ENCODE data around the gene ZNF385A.

Gene ZNF385A

DNA sequence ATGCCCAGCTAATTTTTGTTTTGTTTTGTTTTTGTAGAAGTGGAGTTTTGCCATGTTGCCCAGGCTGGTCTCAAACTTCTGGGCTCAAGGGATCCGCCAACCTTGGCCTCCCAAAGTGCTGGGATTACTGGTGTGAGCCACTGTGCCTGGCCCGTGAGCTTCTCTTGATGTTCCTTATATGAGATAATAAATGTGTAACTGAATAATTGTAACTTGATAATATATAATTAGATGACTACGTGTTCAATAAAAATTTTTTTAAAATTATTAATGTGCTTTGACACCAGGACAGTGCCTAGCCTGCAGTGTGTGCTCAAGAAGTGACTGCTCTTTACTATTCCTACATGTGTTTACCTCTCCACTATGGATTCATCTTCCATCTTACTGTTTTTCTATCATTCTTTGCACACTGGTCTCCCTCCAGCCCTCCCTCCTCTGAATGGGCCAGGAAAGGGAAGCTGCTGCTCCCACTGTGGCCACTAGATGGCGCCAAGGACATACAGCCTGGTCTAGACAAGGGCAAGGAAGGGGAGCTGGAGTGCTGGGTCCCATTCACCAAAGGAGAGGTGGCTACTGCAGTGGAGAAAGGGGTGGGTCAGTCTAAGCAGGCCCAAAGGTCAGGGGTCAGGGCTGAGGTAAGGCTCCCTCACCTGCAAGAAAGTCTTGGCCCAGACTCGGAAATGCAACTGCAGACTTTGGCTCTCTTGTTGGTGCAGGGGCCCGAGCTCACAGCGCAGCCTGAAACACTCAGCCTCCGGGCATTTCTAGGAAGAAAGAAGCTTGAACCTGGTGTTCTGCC is 14.7 kb upstream of the ZNF385A start:
- DNase-seq (ENCODE audit: extremely low spot score), result peak; percentile 91
- CTCF ChIA-PET, result interaction anchor here (0.6 to 3.4 kb wide), 36 partner anchors 9 to 165 kb away, joined by 3 to 121 read pairs (median 6); partner anchors contain the start of genes COPZ1, ITGA5 and ZNF385A
- TF ChIP-seq LEF1 (IDR thresholded peaks at IDR 0.05; ENCODE audit: borderline replicate concordance) (no peak), SP1 (IDR thresholded peaks at IDR 0.05) (no peak), L3MBTL2 (conservative IDR thresholded peaks at IDR 0.05) (no peak), ZNF384 (IDR thresholded peaks at IDR 0.05) (no peak), BHLHE40 (IDR thresholded peaks at IDR 0.05; ENCODE audit: borderline replicate concordance) (no peak), ELF4 (IDR thresholded peaks at IDR 0.05) (no peak), FOXK2 (IDR thresholded peaks at IDR 0.05) (no peak), SUZ12 (IDR thresholded peaks at IDR 0.05) (no peak), ARNT (IDR thresholded peaks at IDR 0.05) (no peak), CTBP1 (IDR thresholded peaks at IDR 0.05; ENCODE audit: borderline replicate concordance) (no peak), HDGF (IDR thresholded peaks at IDR 0.05; ENCODE audit: borderline replicate concordance) (no peak), FOXA1 (IDR thresholded peaks at IDR 0.05) (no peak), NFRKB (IDR thresholded peaks at IDR 0.05) (no peak), FOXM1 (IDR thresholded peaks at IDR 0.05; ENCODE audit: borderline replicate concordance) (no peak), TARDBP (IDR thresholded peaks at IDR 0.05) (no peak)
- TF ChIP-seq, protein P1, sequence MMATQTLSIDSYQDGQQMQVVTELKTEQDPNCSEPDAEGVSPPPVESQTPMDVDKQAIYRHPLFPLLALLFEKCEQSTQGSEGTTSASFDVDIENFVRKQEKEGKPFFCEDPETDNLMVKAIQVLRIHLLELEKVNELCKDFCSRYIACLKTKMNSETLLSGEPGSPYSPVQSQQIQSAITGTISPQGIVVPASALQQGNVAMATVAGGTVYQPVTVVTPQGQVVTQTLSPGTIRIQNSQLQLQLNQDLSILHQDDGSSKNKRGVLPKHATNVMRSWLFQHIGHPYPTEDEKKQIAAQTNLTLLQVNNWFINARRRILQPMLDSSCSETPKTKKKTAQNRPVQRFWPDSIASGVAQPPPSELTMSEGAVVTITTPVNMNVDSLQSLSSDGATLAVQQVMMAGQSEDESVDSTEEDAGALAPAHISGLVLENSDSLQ (IDR thresholded peaks at IDR 0.05), result no peak
- POLR2A ChIA-PET, result interaction anchor here (0.7 to 1.6 kb wide), 6 partner anchors 18 to 119 kb away, joined by 3 to 11 read pairs (median 4); partner anchors contain the start of genes CBX5 and HNRNPA1

DNA sequence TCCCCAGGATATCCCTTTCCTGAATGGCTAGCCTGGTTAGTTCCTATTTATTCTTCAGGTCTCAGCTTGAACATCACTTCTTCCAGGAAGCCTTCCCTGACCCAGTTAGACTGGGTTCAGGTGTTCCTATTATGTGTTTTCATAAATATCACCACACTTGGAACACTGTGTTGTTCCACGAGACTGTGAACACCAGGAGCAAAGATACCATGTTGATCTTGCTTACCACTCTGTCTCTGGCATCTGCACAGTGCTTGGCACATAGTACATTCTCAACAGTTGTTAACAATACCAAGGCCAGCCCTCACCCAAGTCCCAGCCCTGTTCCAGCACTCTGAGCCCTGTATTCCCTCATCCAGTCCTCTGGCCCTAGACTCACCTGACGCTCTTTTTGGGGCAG is 13.7 kb upstream of the ZNF385A start:
- ChIA-PET CTCF (interaction anchor here (0.6 to 3.4 kb wide), 4 partner anchors 14 to 40 kb away, joined by 3 to 121 read pairs (median 24); no protein-coding TSS in a partner anchor), POLR2A (no interaction called here)
- DNase-seq (ENCODE audit: extremely low spot score), result no peak
- TF ChIP-seq BHLHE40 (IDR thresholded peaks at IDR 0.05; ENCODE audit: borderline replicate concordance) (no peak), NFRKB (IDR thresholded peaks at IDR 0.05) (no peak), HDGF (IDR thresholded peaks at IDR 0.05; ENCODE audit: borderline replicate concordance) (no peak), FOXM1 (IDR thresholded peaks at IDR 0.05; ENCODE audit: borderline replicate concordance) (no peak), ELF4 (IDR thresholded peaks at IDR 0.05) (no peak), ZNF384 (IDR thresholded peaks at IDR 0.05) (no peak), CTBP1 (IDR thresholded peaks at IDR 0.05; ENCODE audit: borderline replicate concordance) (no peak), SUZ12 (IDR thresholded peaks at IDR 0.05) (no peak), ARNT (IDR thresholded peaks at IDR 0.05) (no peak), L3MBTL2 (conservative IDR thresholded peaks at IDR 0.05) (no peak), FOXA1 (IDR thresholded peaks at IDR 0.05) (no peak), LEF1 (IDR thresholded peaks at IDR 0.05; ENCODE audit: borderline replicate concordance) (no peak), FOXK2 (IDR thresholded peaks at IDR 0.05) (no peak), TARDBP (IDR thresholded peaks at IDR 0.05) (no peak), SP1 (IDR thresholded peaks at IDR 0.05) (no peak)
- TF ChIP-seq, protein P1 (IDR thresholded peaks at IDR 0.05), result no peak

DNA sequence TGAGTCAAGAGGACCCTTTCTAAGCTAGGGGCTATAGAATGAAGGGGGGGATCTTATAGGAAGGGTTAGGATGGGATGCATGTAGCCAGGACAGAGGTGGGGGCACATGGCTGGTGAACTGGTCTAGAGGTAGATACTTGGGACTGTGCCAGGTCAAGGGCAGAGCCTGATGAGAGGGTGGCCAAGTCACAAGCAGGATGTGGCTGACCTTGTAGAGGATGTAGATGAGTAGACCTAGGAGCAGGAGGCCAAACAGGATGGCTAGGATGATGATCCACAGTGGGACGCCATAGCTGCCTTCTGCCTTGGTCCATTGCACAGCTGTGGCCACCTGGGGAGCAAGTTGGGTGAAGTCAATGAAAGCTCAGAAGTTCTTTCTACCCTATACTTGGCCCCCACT is 12.6 kb upstream of the ZNF385A start:
- no peak for DNase-seq (ENCODE audit: extremely low spot score)
- ChIA-PET CTCF (interaction anchor here (1.9 to 3.2 kb wide), 2 partner anchors 35 to 54 kb away, joined by 3 to 41 read pairs; no protein-coding TSS in a partner anchor), POLR2A (no interaction called here)
- TF ChIP-seq FOXK2 (IDR thresholded peaks at IDR 0.05), result no peak
- no peak for TF ChIP-seq SP1 (IDR thresholded peaks at IDR 0.05)
- TF ChIP-seq SUZ12 (IDR thresholded peaks at IDR 0.05), result no peak
- no peak for TF ChIP-seq CTBP1 (IDR thresholded peaks at IDR 0.05; ENCODE audit: borderline replicate concordance)
- TF ChIP-seq, protein P1 (IDR thresholded peaks at IDR 0.05), result no peak
- no peak for TF ChIP-seq ELF4 (IDR thresholded peaks at IDR 0.05)
- TF ChIP-seq FOXM1 (IDR thresholded peaks at IDR 0.05; ENCODE audit: borderline replicate concordance), result no peak

DNA sequence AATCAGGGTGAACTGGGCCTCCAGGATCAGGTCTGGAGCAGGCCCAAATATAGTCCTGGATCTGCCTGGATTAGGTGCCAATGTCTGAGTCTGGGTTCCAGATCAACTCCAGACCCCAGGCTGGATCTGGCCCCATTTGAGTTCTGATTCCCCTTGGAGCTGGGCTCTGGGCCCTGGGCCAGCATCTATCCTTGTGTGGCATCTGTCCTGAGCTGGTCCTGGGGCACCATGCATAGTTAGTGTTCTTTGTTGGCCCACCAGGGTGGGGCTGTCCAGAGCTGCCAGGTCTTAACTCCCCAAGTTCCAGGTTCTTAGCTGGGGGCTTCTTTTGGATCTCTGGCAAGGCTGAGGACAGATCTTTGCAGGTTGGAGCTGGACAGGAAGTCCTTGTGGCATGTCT is 11.0 kb upstream of the ZNF385A start:
- no peak for TF ChIP-seq TARDBP (IDR thresholded peaks at IDR 0.05)
- TF ChIP-seq SUZ12 (IDR thresholded peaks at IDR 0.05), result no peak
- TF ChIP-seq FOXA1 (IDR thresholded peaks at IDR 0.05), result no peak
- no peak for TF ChIP-seq SP1 (IDR thresholded peaks at IDR 0.05)
- TF ChIP-seq BHLHE40 (IDR thresholded peaks at IDR 0.05; ENCODE audit: borderline replicate concordance), result no peak
- no peak for TF ChIP-seq ZNF384 (IDR thresholded peaks at IDR 0.05)
- TF ChIP-seq ARNT (IDR thresholded peaks at IDR 0.05), result no peak
- no peak for TF ChIP-seq L3MBTL2 (conservative IDR thresholded peaks at IDR 0.05)
- no peak for TF ChIP-seq LEF1 (IDR thresholded peaks at IDR 0.05; ENCODE audit: borderline replicate concordance)
- no peak for DNase-seq (ENCODE audit: extremely low spot score)
- CTCF ChIA-PET, result interaction anchor here (1.0 to 1.5 kb wide), 4 partner anchors 9 to 44 kb away, joined by 3 to 8 read pairs (median 7); no protein-coding TSS in a partner anchor
- POLR2A ChIA-PET, result no interaction called here

DNA sequence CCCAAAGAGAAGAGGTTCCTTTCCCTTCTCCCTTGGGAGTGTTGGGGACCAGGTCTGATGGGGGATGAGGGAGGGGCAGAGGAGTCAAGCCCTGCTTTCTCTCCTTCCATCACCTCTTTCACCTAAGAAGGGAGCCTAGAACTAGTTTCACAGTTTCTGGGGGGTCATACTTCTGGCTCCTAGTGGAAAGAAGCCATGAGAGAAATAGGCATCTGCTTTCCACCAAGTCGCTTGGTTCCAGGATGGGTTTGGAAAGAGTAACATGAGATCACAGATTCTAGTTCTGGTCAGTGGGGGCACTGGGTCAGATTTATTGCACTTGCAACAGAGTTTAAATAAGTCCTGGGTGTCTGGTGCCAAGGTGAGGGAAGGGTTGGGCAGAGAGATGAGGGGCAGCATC is 10.5 kb upstream of the ZNF385A start:
- CTCF ChIA-PET, result interaction anchor here (1.0 to 1.5 kb wide), 3 partner anchors 10 to 37 kb away, joined by 3 to 8 read pairs (median 6); no protein-coding TSS in a partner anchor
- TF ChIP-seq NFRKB (IDR thresholded peaks at IDR 0.05) (no peak), ZNF384 (IDR thresholded peaks at IDR 0.05) (no peak), BHLHE40 (IDR thresholded peaks at IDR 0.05; ENCODE audit: borderline replicate concordance) (no peak), FOXM1 (IDR thresholded peaks at IDR 0.05; ENCODE audit: borderline replicate concordance) (no peak), ELF4 (IDR thresholded peaks at IDR 0.05) (no peak), SUZ12 (IDR thresholded peaks at IDR 0.05) (no peak), CTBP1 (IDR thresholded peaks at IDR 0.05; ENCODE audit: borderline replicate concordance) (no peak), L3MBTL2 (conservative IDR thresholded peaks at IDR 0.05) (no peak)
- POLR2A ChIA-PET, result no interaction called here
- DNase-seq (ENCODE audit: extremely low spot score), result no peak

Measured in HEK293T (cell line).